ENCODE measurements around the gene PAPSS1.

- no peak for TF ChIP-seq CTCF (IDR thresholded peaks at IDR 0.05 in 8 of 11, conservative IDR thresholded peaks at IDR 0.05 in 3 of 11)
- no peak for TF ChIP-seq POLR2AphosphoS5 (IDR thresholded peaks at IDR 0.05)
Observed at GRCh38 chr4:107615809-107616208, 104.2 kb downstream of the PAPSS1 start.
